MM.1S (cell line): ENCODE measurements around the gene SETD5.

ENCODE experiments used
- DNase-seq: peaks from one replicate; pipeline ENCODE4 v3.0.0-alpha.2; 2015
- H2AFZ ChIP-seq: fragments of 300-600 bp; sonication (generic); 2 replicates; pipeline ENCODE4 v1.6.0; 2016; ENCODE audit warnings: antibody characterized with exemption, low read length
- H3F3A ChIP-seq: fragments of 300-600 bp; sonication (generic); 2 replicates; pipeline ENCODE4 v1.6.1; 2016; ENCODE audit warnings: mild to moderate bottlenecking, antibody characterized with exemption, low read length, moderate library complexity, mixed read lengths; ENCODE audit not compliant: insufficient read depth
- H3K27ac ChIP-seq: fragments of 300-600 bp; sonication (generic); 2 replicates; pipeline ENCODE4 v1.5.1; 2016; ENCODE audit warnings: mild to moderate bottlenecking, low read length
- H3K27me3 ChIP-seq: fragments of 300-600 bp; sonication (generic); replicated peaks from 2 replicates; pipeline ENCODE4 v1.6.0; 2016; ENCODE audit warnings: low read length; ENCODE audit not compliant: insufficient read depth
- H3K36me3 ChIP-seq: fragments of 300-600 bp; sonication (generic); replicated peaks from 2 replicates; pipeline ENCODE4 v1.6.1; 2016; ENCODE audit warnings: mild to moderate bottlenecking, low read length, mixed read lengths; ENCODE audit not compliant: insufficient read depth
- H3K4me1 ChIP-seq: fragments of 300-600 bp; sonication (generic); 2 replicates; pipeline ENCODE4 v1.6.1; 2016; ENCODE audit warnings: low read length, mixed read lengths
- H3K4me2 ChIP-seq: fragments of 300-600 bp; sonication (generic); 2 replicates; pipeline ENCODE4 v1.6.0; 2016; ENCODE audit warnings: low read depth, low read length
- H3K4me3 ChIP-seq: fragments of 300-600 bp; sonication (generic); 2 replicates; pipeline ENCODE4 v1.5.1; 2016; ENCODE audit warnings: low read length, mixed read lengths
- H3K79me2 ChIP-seq: fragments of 300-600 bp; sonication (generic); 2 replicates; pipeline ENCODE4 v1.6.1; 2016; ENCODE audit warnings: mixed run types, low read length, mixed read lengths
- H3K9ac ChIP-seq: fragments of 300-600 bp; sonication (generic); 2 replicates; pipeline ENCODE4 v1.6.1; 2016; ENCODE audit warnings: low read length, mixed read lengths
- H3K9me2 ChIP-seq: fragments of 300-600 bp; sonication (generic); replicated peaks from 2 replicates; pipeline ENCODE4 v1.6.1; 2016; ENCODE audit warnings: mild to moderate bottlenecking, low read length, mixed read lengths; ENCODE audit not compliant: insufficient read depth
- H3K9me3 ChIP-seq: fragments of 300-600 bp; sonication (generic); replicated peaks from 2 replicates; pipeline ENCODE4 v1.6.1; 2016; ENCODE audit warnings: mild to moderate bottlenecking, low read length, mixed read lengths; ENCODE audit not compliant: insufficient read depth
- H4K20me1 ChIP-seq: fragments of 300-600 bp; sonication (generic); 2 replicates; pipeline ENCODE4 v1.6.1; 2016; ENCODE audit warnings: mild to moderate bottlenecking, low read length, moderate library complexity, mixed read lengths; ENCODE audit not compliant: insufficient read depth
- EZH2 ChIP-seq: fragments of 300-600 bp; sonication (generic); optimal IDR thresholded peaks from 2 replicates; pipeline ENCODE3; 2017; ENCODE audit warnings: low read depth, mild to moderate bottlenecking, antibody characterized with exemption, low read length, mixed read lengths
- EZH2phosphoT487 ChIP-seq: fragments of 300-600 bp; sonication (generic); IDR thresholded peaks from 2 replicates; pipeline ENCODE4 v1.6.1; 2018; ENCODE audit warnings: antibody characterized with exemption, low read length
- TF ChIP-seq, protein P1 (sequence below): fragments of 300-600 bp; sonication (generic); IDR thresholded peaks from 2 replicates; pipeline ENCODE4 v1.5.1; 2016; ENCODE audit warnings: antibody characterized with exemption, low read length, mixed read lengths

SETD5 gene

DNA sequence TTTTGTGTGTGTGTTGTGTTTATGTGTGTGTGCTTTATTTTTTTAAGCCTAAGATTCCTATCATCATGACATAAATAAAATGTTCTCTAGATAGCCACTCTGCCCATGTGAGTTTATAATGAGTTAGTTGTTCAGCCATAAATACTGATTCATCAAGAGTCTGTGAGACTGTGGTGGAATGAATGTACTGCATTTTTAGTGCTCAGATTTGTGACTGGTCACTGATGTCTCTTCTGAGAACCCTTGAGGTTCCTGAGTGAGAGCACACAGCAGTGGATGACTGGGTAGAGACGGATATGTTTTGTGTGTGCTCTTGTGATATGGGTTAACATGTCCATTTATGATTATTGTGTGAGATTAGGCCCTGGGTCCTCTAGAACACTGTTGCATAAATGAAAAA is 51.2 kb downstream of the SETD5 start:
- peaks cover 14% of the 10 kb centered on the region for H3K4me1 ChIP-seq
- no peak overlapping the region for H3K4me3 ChIP-seq
- no peak for DNase-seq
- H3F3A ChIP-seq: peaks cover 16% of the 10 kb centered on the region; the same call in 1 of the 2 replicates
- no peaks in the 10 kb centered on the region for H3K9me2 ChIP-seq
- no peaks in the 10 kb centered on the region for H3K27me3 ChIP-seq
- TF ChIP-seq EZH2phosphoT487: no peak
- TF ChIP-seq EZH2: no peak
- TF ChIP-seq, protein P1, sequence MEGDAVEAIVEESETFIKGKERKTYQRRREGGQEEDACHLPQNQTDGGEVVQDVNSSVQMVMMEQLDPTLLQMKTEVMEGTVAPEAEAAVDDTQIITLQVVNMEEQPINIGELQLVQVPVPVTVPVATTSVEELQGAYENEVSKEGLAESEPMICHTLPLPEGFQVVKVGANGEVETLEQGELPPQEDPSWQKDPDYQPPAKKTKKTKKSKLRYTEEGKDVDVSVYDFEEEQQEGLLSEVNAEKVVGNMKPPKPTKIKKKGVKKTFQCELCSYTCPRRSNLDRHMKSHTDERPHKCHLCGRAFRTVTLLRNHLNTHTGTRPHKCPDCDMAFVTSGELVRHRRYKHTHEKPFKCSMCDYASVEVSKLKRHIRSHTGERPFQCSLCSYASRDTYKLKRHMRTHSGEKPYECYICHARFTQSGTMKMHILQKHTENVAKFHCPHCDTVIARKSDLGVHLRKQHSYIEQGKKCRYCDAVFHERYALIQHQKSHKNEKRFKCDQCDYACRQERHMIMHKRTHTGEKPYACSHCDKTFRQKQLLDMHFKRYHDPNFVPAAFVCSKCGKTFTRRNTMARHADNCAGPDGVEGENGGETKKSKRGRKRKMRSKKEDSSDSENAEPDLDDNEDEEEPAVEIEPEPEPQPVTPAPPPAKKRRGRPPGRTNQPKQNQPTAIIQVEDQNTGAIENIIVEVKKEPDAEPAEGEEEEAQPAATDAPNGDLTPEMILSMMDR: no peak
- H3K9ac ChIP-seq: no peak overlapping the region
- H4K20me1 ChIP-seq: 0 out of 2 replicates have a peak, but pooled peaks cover 5% of the 10 kb centered on the region
- no peak overlapping the region for H3K27ac ChIP-seq
- H3K36me3 ChIP-seq: peaks cover 13% of the 10 kb centered on the region; the same call in 1 of the 2 replicates
- peaks cover 44% of the 10 kb centered on the region for H3K79me2 ChIP-seq
- H3K9me3 ChIP-seq: no peaks in the 10 kb centered on the region
- no peak overlapping the region for H2AFZ ChIP-seq
- no peak overlapping the region for H3K4me2 ChIP-seq

DNA sequence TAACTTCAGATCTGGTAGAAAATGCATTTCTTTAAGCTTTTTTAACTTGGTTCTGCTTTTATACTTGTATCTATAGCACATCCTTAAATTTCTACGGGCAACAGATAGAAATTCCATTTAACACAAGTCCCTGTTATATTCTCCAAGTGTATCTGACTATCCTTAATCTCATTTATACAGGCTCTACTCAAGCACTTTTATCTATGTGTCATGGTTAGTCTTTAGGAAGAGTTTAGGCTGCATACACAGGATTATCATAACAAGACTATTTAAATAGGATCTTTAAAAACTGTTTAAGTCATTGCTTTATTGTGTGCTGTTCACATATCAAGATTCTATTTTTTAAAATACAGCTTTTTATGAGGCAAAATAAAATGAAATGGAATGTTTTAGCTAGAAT is 52.7 kb downstream of the SETD5 start:
- Histone ChIP-seq H3K9me3 (no peaks in the 10 kb centered on the region), H3K36me3 (peaks cover 16% of the 10 kb centered on the region; the same call in 1 of the 2 replicates), H3K4me1 (peaks cover 14% of the 10 kb centered on the region), H3K27me3 (no peaks in the 10 kb centered on the region), H3K27ac (no peak overlapping the region), H2AFZ (no peak overlapping the region), H3K9me2 (no peaks in the 10 kb centered on the region), H3K9ac (no peak overlapping the region), H3K79me2 (peaks cover 47% of the 10 kb centered on the region), H4K20me1 (0 out of 2 replicates have a peak, but pooled peaks cover 5% of the 10 kb centered on the region), H3F3A (peaks cover 16% of the 10 kb centered on the region; the same call in 1 of the 2 replicates), H3K4me3 (no peak overlapping the region), H3K4me2 (no peak overlapping the region)
- TF ChIP-seq EZH2 (no peak), EZH2phosphoT487 (no peak)
- TF ChIP-seq, protein P1: no peak
- DNase-seq: no peak

DNA sequence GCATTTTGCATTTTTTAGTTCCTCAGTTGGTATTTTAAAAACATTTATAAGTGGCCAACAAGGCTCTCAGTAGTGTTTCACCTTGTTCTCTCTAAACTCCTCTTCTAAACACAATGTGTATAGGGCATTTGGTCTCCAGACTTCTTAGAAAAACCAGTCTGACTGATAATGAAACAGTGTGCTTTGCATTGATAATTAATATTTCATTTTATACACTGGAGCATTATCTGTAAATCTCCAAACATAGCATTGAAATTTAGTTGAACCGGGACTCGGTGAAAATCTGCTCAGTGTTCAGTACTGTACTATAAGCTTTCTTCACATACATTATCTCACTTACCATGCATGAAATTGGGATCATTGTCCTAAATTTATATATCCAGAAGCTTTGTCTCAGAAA is 53.6 kb downstream of the SETD5 start:
- Histone ChIP-seq H3K4me3 (no peak overlapping the region), H3F3A (peaks cover 16% of the 10 kb centered on the region; the same call in 1 of the 2 replicates), H3K9me3 (no peaks in the 10 kb centered on the region), H3K36me3 (peaks cover 20% of the 10 kb centered on the region; the same call in 1 of the 2 replicates), H3K9me2 (no peaks in the 10 kb centered on the region), H3K79me2 (peaks cover 52% of the 10 kb centered on the region), H3K4me1 (peaks cover 14% of the 10 kb centered on the region), H3K27ac (no peak overlapping the region), H4K20me1 (0 out of 2 replicates have a peak, but pooled peaks cover 5% of the 10 kb centered on the region), H2AFZ (no peak overlapping the region), H3K4me2 (no peak overlapping the region), H3K27me3 (no peaks in the 10 kb centered on the region), H3K9ac (no peak overlapping the region)
- no peak for DNase-seq
- TF ChIP-seq, protein P1: no peak
- TF ChIP-seq EZH2: no peak
- no peak for TF ChIP-seq EZH2phosphoT487
